Measurements from ENCODE around the gene PHF21A. TPM values are rescaled to one million over a fixed set of nuclear protein-coding genes. Genes with fewer than 3 reads are reported as not detected.

PHF21A gene
- total and polyA plus RNA-seq, 12 donors: 9.6 to 48.0 (median 35.9) TPM

DNA sequence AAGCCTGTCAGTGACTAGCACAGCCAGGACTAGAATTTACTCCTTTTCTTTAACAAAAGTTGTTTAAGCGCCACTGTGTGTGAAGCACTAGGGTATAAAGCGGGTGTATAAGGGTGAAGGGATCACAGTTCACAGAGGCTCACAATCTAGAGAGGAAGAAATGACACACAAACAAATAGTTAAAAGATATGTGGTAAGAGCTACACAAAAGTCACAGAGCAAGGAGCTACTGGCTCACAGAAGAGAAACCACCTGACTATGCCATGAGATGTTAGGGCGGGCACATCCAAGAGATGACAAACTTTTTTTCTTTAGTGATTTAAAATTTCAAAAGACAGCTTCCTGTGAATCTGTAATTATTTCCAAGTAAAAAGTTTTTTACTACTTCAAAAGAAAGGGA, 55.6 kb downstream of the PHF21A start:
- DNase-seq: no peak
- Histone ChIP-seq H3K9me3 (no peaks in the 10 kb centered on the region), H3K36me3 (peaks cover 0 to 56% (median 0%) of the 10 kb centered on the region in 9 donors), H3K27me3 (no peaks in the 10 kb centered on the region), H3K27ac (no peak overlapping the region), H3K4me1 (peaks cover 0 to 12% (median 0%) of the 10 kb centered on the region in 9 donors), H3K4me3 (no peak overlapping the region)
- 98% methylated on average over 3 of the region's 3 CpGs for WGBS, 2 donors
- TF ChIP-seq CTCF (IDR thresholded peaks at IDR 0.05): no peak
- ATAC-seq: no peak
- intact Hi-C loops (cut with DNase I): no loop called here

GRCh38 chr11:46064221-46064620, 57.0 kb downstream of the PHF21A start:
- no peak for TF ChIP-seq CTCF (IDR thresholded peaks at IDR 0.05)
- 91 to 93% methylated on average over 2 of the region's 2 CpGs for WGBS, 2 donors
- no peak overlapping the region for H3K27ac ChIP-seq
- peaks cover 0 to 12% (median 0%) of the 10 kb centered on the region in 9 donors for H3K4me1 ChIP-seq
- ATAC-seq (no peak), DNase-seq (no peak)
- no peaks in the 10 kb centered on the region for H3K27me3 ChIP-seq
- intact Hi-C loops (cut with DNase I): no loop called here
- H3K4me3 ChIP-seq: no peak overlapping the region
- peaks cover 0 to 55% (median 0%) of the 10 kb centered on the region in 9 donors for H3K36me3 ChIP-seq
- H3K9me3 ChIP-seq: no peaks in the 10 kb centered on the region

GRCh38 chr11:46063138-46063537, 58.1 kb downstream of the PHF21A start:
- Histone ChIP-seq H3K4me1 (peaks cover 0 to 16% (median 0%) of the 10 kb centered on the region in 9 donors), H3K27ac (no peak overlapping the region), H3K9me3 (no peaks in the 10 kb centered on the region), H3K36me3 (peaks cover 0 to 44% (median 0%) of the 10 kb centered on the region in 9 donors), H3K4me3 (no peak overlapping the region), H3K27me3 (no peaks in the 10 kb centered on the region)
- no peak for DNase-seq
- peak in 6 of 8 donors; percentile 45 to 75 (median 55) for ATAC-seq
- TF ChIP-seq CTCF (IDR thresholded peaks at IDR 0.05): no peak
- WGBS, 2 donors: 70 to 79% methylated on average over 3 of the region's 3 CpGs
- intact Hi-C loops (cut with DNase I): no loop called here

DNA sequence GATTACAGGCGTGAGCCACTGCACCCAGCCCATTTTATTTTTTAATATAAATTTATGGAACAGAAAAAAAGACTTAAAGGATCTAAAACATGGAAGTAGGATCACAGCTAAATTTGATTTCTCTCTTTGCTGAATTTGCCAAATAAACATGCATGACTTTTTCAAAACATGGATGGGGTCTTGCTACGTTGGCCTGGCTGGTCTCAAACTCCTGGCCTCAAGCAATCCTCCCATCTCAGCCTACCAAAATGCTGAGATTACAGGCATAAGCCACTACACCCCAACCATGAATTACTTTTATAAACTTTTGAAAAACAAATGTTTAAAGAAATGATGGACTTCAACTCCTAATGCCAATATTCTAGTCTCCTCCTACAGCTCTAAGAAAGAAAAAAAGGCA, 61.2 kb downstream of the PHF21A start:
- no peak for TF ChIP-seq CTCF (IDR thresholded peaks at IDR 0.05)

More for the DNA sequence above, 61.2 kb downstream of the PHF21A start:
- no peaks in the 10 kb centered on the region for H3K9me3 ChIP-seq
- 99 to 100% methylated on average over 2 of the region's 2 CpGs for WGBS, 2 donors
- H3K4me3 ChIP-seq: no peak overlapping the region
- H3K36me3 ChIP-seq: peaks cover 0 to 13% (median 0%) of the 10 kb centered on the region in 9 donors
- H3K27ac ChIP-seq: no peak overlapping the region
- intact Hi-C loops (cut with DNase I): no loop called here
- ATAC-seq (no peak), DNase-seq (no peak)
- no peaks in the 10 kb centered on the region for H3K27me3 ChIP-seq
- H3K4me1 ChIP-seq: peaks cover 0 to 19% (median 0%) of the 10 kb centered on the region in 9 donors

Measured in heart right ventricle (tissue), 16 donors.